Right renal pelvis (tissue), 4 donors: ENCODE results near the gene TSPAN5. TPM values are rescaled to one million over a fixed set of nuclear protein-coding genes. Genes with fewer than 3 reads are reported as not detected.

Source experiments
- DNase-seq, 4 donors: peaks; one replicate each; pipeline ENCODE4 v3.0.0-alpha.2; 2013; ENCODE audit warnings: low read depth in 4 of 4, low spot score in 3 of 4, missing footprints in 1 of 4
- polyA plus RNA-seq, 4 donors: library from polyadenylated mRNA; unstranded; fragments of 120-200 nt; gene quantifications; one replicate each; pipeline ENCODE4 v1.2.1, GENCODE V29; 2013; ENCODE audit not compliant: insufficient read length in 4 of 4

Gene TSPAN5
- polyA plus RNA-seq, 4 donors: 26.1 to 31.4 (median 29.2) TPM

GRCh38 chr4:98527534-98528269, 130.7 kb downstream of the TSPAN5 start:
- DNase-seq: no peak

- no peak for DNase-seq
Observed at GRCh38 chr4:98524230-98524629, 134.2 kb downstream of the TSPAN5 start.

GRCh38 chr4:98522636-98523395, 135.6 kb downstream of the TSPAN5 start:
- DNase-seq: no peak

GRCh38 chr4:98522062-98522461, 136.3 kb downstream of the TSPAN5 start:
- DNase-seq: no peak

- no peak for DNase-seq
Observed at GRCh38 chr4:98521486-98521885, 136.9 kb downstream of the TSPAN5 start.

- DNase-seq: no peak
Observed at GRCh38 chr4:98519268-98519977, 139.0 kb downstream of the TSPAN5 start.

- no peak for DNase-seq
Observed at GRCh38 chr4:98518559-98519267, 139.7 kb downstream of the TSPAN5 start.

GRCh38 chr4:98517218-98518021, 141.0 kb downstream of the TSPAN5 start:
- no peak for DNase-seq

GRCh38 chr4:98516441-98517217, 141.8 kb downstream of the TSPAN5 start:
- no peak for DNase-seq

- no peak for DNase-seq
Observed at GRCh38 chr4:98516042-98516440, 142.4 kb downstream of the TSPAN5 start.

- DNase-seq: no peak
Observed at GRCh38 chr4:98515470-98515809, 143.0 kb downstream of the TSPAN5 start.

GRCh38 chr4:98514741-98515469, 143.5 kb downstream of the TSPAN5 start:
- no peak for DNase-seq

GRCh38 chr4:98512918-98513317, 145.5 kb downstream of the TSPAN5 start:
- DNase-seq: no peak

- DNase-seq: no peak
Observed at GRCh38 chr4:98510757-98511517, 147.5 kb downstream of the TSPAN5 start.

- DNase-seq: no peak
Observed at GRCh38 chr4:98510340-98510739, 148.1 kb downstream of the TSPAN5 start.

GRCh38 chr4:98509721-98510120, 148.7 kb downstream of the TSPAN5 start:
- no peak for DNase-seq

GRCh38 chr4:98508829-98509598, 149.4 kb downstream of the TSPAN5 start:
- no peak for DNase-seq
